AG04449 (cell line): ENCODE results near the gene TGM6.

ENCODE experiments used
- CTCF ChIA-PET: fragments of 350-600 bp; formaldehyde crosslinking; extraction: SDS; loops from one replicate; lab custom pipeline; 2021; ENCODE audit warnings: antibody characterized with exemption; lab: Yijun Ruan, JAX
- POLR2A ChIA-PET: fragments of 400-600, 350-600 bp; formaldehyde crosslinking; extraction: SDS; loops from one replicate; lab custom pipeline; 2020; ENCODE audit warnings: antibody characterized with exemption, inconsistent platforms; lab: Yijun Ruan, JAX
- DNase-seq: peaks from one replicate; pipeline ENCODE4 v3.0.0-alpha.2; 2010; ENCODE audit warnings: low read depth, low spot score
- H3K4me3 ChIP-seq: 2 replicates; pipeline ENCODE4 v1.5.1; 2011; ENCODE audit warnings: low read depth, mild to moderate bottlenecking, control low read depth, low read length
- CTCF ChIP-seq: IDR thresholded peaks from one replicate; pipeline ENCODE4 v1.5.1; 2011; ENCODE audit warnings: mild to moderate bottlenecking, moderate library complexity, low read length, control low read depth, inconsistent platforms; ENCODE audit not compliant: insufficient read depth; ENCODE audit errors: missing control alignments

TGM6 gene

DNA sequence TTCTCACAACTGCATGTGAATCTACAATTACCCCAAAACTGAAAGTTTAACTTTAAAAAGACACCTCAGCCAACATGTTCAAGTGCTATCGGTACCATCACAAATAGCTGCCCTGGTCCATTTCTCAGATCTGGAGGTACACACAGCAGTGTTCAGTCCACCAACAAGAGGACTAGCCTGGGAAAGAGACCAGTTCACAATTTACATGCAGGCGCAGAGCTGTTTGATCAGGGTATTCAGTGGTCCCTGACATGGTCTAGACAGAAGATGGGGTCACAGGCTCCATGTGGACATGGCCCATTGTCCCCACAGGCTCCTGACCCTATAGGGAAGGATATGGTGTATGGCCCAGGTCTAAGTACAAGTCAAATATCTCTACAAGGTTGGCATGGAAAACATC is 15.6 kb upstream of the TGM6 start:
- DNase-seq, result no peak
- TF ChIP-seq CTCF, result no peak
- H3K4me3 ChIP-seq, result no peak overlapping the region
- ChIA-PET CTCF (interaction anchor here (1.1 to 2.0 kb wide), 2 partner anchors 22 to 38 kb away, joined by 3 to 8 read pairs; no protein-coding TSS in a partner anchor), POLR2A (no interaction called here)

- no peak for DNase-seq
- POLR2A ChIA-PET, result no interaction called here
- no peak for TF ChIP-seq CTCF
- CTCF ChIA-PET, result interaction anchor here (1.0 to 2.0 kb wide), 3 partner anchors 21 to 86 kb away, joined by 3 to 8 read pairs (median 3); no protein-coding TSS in a partner anchor
- no peak overlapping the region for H3K4me3 ChIP-seq
These were observed 15.0 kb upstream of the TGM6 start for GRCh38 chr20:2365666-2366065.

- POLR2A ChIA-PET, result no interaction called here
- CTCF ChIA-PET, result interaction anchor here (0.7 to 2.0 kb wide), 3 partner anchors 35 to 161 kb away, joined by 3 to 6 read pairs (median 4); no protein-coding TSS in a partner anchor
- DNase-seq, result no peak
- no peak overlapping the region for H3K4me3 ChIP-seq
- TF ChIP-seq CTCF, result no peak
These were observed 12.1 kb upstream of the TGM6 start for GRCh38 chr20:2368621-2369020.

DNA sequence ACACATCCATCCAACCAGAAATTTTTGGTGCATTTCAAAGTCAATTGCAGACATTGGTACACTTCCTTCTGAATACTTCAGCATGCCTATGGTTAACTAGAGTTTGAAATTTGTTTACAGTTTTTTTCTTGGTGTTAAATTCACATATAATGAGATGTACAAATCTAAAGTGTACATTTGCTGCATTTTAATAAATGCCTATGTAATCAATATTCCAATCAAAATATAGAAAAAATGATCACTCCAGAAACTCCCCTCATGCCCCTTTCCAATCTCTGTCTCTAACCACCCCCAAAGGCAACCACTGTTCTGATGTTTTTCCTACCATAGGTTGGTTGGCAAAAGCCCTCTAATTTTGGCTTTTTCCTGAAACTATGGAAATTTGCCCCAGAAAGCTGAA is 7.6 kb upstream of the TGM6 start:
- TF ChIP-seq CTCF, result no peak
- ChIA-PET POLR2A (no interaction called here), CTCF (interaction anchor here (0.7 to 2.6 kb wide), 2 partner anchors 12 to 30 kb away, joined by 3 to 8 read pairs; no protein-coding TSS in a partner anchor)
- no peak overlapping the region for H3K4me3 ChIP-seq
- DNase-seq, result no peak

GRCh38 chr20:2374346-2375125 is 6.2 kb upstream of the TGM6 start:
- H3K4me3 ChIP-seq, result no peak overlapping the region
- ChIA-PET POLR2A (no interaction called here), CTCF (interaction anchor here (2.1 to 2.6 kb wide), 2 partner anchors 12 to 28 kb away, joined by 8 read pairs; no protein-coding TSS in a partner anchor)
- no peak for TF ChIP-seq CTCF
- DNase-seq, result no peak

- CTCF ChIA-PET, result interaction anchor here (1.1 to 1.4 kb wide), 2 partner anchors 30 to 171 kb away, joined by 3 to 4 read pairs; no protein-coding TSS in a partner anchor
- no peak overlapping the region for H3K4me3 ChIP-seq
- no peak for DNase-seq
- POLR2A ChIA-PET, result no interaction called here
- no peak for TF ChIP-seq CTCF
These were observed 1.8 kb upstream of the TGM6 start for GRCh38 chr20:2378893-2379292.
